ENCODE results near the gene FOXC2.

The FOXC2 gene

DNA sequence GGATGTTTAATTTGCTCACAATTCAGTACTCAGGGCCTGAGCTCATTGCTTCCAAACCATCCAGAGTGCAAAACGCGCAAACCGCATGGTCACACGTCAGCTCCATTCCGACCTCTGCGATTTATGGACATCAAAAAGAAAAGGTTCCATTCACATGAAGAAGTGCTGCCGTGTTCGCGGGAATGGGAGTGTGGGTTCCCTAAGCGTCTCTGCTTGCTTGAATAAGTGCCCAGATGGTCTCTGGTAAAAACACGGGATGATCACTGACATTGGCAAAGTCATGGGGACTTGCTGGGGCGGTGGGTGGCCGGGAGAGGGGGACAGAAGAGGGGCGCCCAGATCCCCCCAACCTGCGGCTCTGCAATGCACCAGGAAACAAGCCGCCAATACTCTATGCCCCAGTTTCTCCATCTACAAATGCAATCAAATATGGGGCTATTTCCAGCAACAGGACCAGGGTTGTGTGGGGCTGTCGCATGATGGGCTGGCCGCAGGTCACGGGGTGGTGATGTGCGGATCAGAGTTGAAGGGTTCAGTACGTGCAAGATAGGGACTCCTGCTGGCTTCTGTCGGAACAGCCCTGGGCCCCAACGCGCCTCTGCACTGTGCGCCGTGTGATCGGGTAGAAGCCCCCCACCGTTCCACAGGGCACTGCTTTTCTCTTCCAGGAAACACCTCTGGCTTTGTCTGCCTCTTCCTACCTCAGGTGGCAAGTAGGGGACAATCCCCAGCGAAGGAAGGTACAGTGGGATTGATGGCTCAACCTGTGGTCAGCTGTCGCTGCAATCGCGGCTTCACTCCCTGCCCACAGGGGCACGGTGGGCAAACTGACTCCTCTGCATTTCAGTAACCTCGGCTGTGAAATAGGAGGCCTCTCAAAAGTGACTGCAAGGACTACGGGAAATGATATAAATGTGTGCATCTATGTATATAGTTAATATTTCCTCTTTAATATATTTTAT is 45.1 kb upstream of the FOXC2 start:
- no peak for DNase-seq (ENCODE audit: low spot score)
- TF ChIP-seq CTCF (IDR thresholded peaks at IDR 0.05; ENCODE audit: extremely low read depth, missing control alignments) = no peak

DNA sequence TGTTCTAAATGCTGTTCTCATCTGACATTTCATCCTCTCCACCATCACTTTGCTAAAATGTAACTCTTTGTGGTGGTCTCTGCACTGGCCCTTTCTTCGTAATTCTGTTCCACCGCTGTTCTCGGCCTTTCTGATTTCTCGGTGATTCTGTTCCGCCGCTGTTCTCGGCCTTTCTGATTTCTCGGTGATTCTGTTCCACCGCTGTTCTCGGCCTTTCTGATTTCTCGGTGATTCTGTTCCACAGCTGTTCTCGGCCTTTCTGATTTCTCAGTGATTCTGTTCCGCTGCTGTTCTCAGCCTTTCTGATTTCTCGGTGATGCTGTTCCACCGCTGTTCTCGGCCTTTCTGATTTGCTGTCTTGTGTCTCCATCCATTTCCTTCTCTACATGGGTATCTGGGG is 44.0 kb upstream of the FOXC2 start:
- TF ChIP-seq CTCF (IDR thresholded peaks at IDR 0.05; ENCODE audit: extremely low read depth, missing control alignments) = no peak
- no peak for DNase-seq (ENCODE audit: low spot score)

DNA sequence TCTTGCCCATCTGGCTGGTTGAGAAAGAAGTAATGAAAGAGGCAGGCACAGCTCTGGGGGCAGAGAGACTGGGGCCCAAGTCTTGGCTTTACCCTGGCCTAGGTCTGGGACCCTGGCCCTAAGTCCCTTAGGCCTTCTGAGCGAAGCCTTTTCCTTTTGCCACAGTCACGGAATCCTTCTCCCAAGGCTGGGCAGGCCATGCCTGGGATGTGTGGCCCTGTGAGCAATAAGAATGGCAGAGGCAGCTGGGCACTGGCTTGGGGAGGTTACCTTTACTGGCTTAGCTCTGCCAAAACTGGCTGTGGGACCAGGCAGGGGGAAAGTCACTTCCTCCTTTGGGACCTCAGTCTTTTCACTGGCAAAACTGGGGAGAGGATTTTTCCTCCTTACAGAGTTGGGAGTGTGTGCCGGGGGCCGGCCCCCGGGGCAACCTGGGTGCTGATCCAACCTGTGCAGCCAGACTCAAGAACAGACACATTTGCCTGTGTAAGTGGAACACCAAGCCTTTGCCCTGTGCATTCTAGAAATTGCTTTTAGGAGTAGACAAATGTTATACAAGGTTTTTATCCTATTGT is 43.4 kb upstream of the FOXC2 start:
- DNase-seq (ENCODE audit: low spot score) = no peak
- no peak for TF ChIP-seq CTCF (IDR thresholded peaks at IDR 0.05; ENCODE audit: extremely low read depth, missing control alignments)

DNA sequence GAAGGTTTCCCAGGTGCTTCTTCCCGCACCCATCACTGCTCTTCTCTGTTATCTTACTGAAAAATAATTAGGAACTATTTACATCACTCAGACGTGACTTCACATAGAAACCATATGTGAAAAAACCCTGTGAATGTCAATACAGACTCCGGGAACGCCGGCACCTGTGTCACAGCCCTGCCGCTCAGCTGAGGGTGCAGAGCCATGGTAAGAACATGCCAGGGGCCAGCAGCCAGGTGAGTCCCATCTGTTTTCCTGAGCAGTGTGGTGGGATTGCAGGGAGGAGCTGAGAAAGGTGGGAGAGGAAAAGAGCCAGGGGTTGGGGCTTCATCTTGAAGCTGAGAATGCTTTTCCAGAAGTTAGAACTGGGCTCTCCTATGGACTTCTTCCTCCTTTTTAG is 42.6 kb upstream of the FOXC2 start:
- no peak for DNase-seq (ENCODE audit: low spot score)
- no peak for TF ChIP-seq CTCF (IDR thresholded peaks at IDR 0.05; ENCODE audit: extremely low read depth, missing control alignments)

GRCh38 chr16:86525696-86526095 is 40.9 kb upstream of the FOXC2 start:
- no peak for DNase-seq (ENCODE audit: low spot score)
- no peak for TF ChIP-seq CTCF (IDR thresholded peaks at IDR 0.05; ENCODE audit: extremely low read depth, missing control alignments)

DNA sequence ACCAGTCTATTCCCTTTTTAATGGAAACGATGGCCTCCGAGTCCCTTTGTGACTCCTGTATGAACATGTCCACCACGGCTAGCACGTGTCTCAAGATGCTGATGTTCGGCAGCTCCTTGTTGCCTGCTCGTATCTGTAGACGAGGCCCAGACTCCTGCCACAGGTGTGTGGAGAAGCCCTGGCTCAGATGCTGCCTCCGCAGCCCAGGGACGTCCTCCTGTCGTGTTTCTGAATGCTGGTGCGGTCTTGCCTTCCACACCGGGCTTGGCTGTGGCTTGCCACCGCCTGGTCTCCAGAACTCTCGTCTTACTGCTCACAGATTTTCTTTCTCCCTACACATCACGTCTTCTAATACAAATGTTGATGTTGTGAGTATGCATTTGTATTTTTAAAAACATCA is 39.3 kb upstream of the FOXC2 start:
- DNase-seq (ENCODE audit: low spot score) = no peak
- TF ChIP-seq CTCF (IDR thresholded peaks at IDR 0.05; ENCODE audit: extremely low read depth, missing control alignments) = no peak
